Measurements from ENCODE around the gene LSS.
"Not testable (repeated sequence)": the region's sequence is repeated elsewhere in the genome, so short reads cannot be mapped to it uniquely, and the experiment has no call there.

LSS gene

GRCh38 chr21:46206163-46207005 lies 22.2 kb downstream of the LSS start:
- DNase-seq (ENCODE audit: low read depth in 2 of 2, low spot score in 1 of 2), result no peak

- no peak for DNase-seq (ENCODE audit: low read depth in 2 of 2, low spot score in 1 of 2)
These were observed 22.8 kb downstream of the LSS start for GRCh38 chr21:46205766-46206162.

- DNase-seq (ENCODE audit: low read depth in 2 of 2, low spot score in 1 of 2), result no peak
These were observed 23.4 kb downstream of the LSS start for GRCh38 chr21:46205166-46205565.

GRCh38 chr21:46203203-46203600 lies 25.4 kb downstream of the LSS start:
- no peak for DNase-seq (ENCODE audit: low read depth in 2 of 2, low spot score in 1 of 2)

GRCh38 chr21:46202592-46203202 lies 25.9 kb downstream of the LSS start:
- DNase-seq (ENCODE audit: low read depth in 2 of 2, low spot score in 1 of 2), result no peak

GRCh38 chr21:46200877-46201803 lies 27.4 kb downstream of the LSS start:
- not testable (repeated sequence) for DNase-seq (ENCODE audit: low read depth in 2 of 2, low spot score in 1 of 2)

- no peak for DNase-seq (ENCODE audit: low read depth in 2 of 2, low spot score in 1 of 2)
These were observed 28.9 kb downstream of the LSS start for GRCh38 chr21:46199436-46200373.

- no peak for DNase-seq (ENCODE audit: low read depth in 2 of 2, low spot score in 1 of 2)
These were observed 31.8 kb downstream of the LSS start for GRCh38 chr21:46196733-46197132.

GRCh38 chr21:46195595-46196195 lies 32.9 kb downstream of the LSS start:
- DNase-seq (ENCODE audit: low read depth in 2 of 2, low spot score in 1 of 2), result no peak

- DNase-seq (ENCODE audit: low read depth in 2 of 2, low spot score in 1 of 2), result no peak
These were observed 33.9 kb downstream of the LSS start for GRCh38 chr21:46194374-46195334.

- DNase-seq (ENCODE audit: low read depth in 2 of 2, low spot score in 1 of 2), result no peak
These were observed 34.7 kb downstream of the LSS start for GRCh38 chr21:46193829-46194373.

- DNase-seq (ENCODE audit: low read depth in 2 of 2, low spot score in 1 of 2), result no peak
These were observed 36.6 kb downstream of the LSS start for GRCh38 chr21:46191686-46192575.

- no peak for DNase-seq (ENCODE audit: low read depth in 2 of 2, low spot score in 1 of 2)
These were observed 37.3 kb downstream of the LSS start for GRCh38 chr21:46191257-46191685.

GRCh38 chr21:46190491-46191131 lies 38.0 kb downstream of the LSS start:
- no peak for DNase-seq (ENCODE audit: low read depth in 2 of 2, low spot score in 1 of 2)

GRCh38 chr21:46189959-46190490 lies 38.5 kb downstream of the LSS start:
- no peak for DNase-seq (ENCODE audit: low read depth in 2 of 2, low spot score in 1 of 2)

- no peak for DNase-seq (ENCODE audit: low read depth in 2 of 2, low spot score in 1 of 2)
These were observed 39.2 kb downstream of the LSS start for GRCh38 chr21:46189213-46189958.
